Activated CD4-positive, CD25-positive, alpha-beta regulatory T cell (primary cell): Measurements from ENCODE around the gene MRPL14.

Experiments used
- DNase-seq, 4 experiments: peaks; one replicate each; lab custom pipeline; 2025; lab: John Stamatoyannopoulos, UW

MRPL14 gene

DNA sequence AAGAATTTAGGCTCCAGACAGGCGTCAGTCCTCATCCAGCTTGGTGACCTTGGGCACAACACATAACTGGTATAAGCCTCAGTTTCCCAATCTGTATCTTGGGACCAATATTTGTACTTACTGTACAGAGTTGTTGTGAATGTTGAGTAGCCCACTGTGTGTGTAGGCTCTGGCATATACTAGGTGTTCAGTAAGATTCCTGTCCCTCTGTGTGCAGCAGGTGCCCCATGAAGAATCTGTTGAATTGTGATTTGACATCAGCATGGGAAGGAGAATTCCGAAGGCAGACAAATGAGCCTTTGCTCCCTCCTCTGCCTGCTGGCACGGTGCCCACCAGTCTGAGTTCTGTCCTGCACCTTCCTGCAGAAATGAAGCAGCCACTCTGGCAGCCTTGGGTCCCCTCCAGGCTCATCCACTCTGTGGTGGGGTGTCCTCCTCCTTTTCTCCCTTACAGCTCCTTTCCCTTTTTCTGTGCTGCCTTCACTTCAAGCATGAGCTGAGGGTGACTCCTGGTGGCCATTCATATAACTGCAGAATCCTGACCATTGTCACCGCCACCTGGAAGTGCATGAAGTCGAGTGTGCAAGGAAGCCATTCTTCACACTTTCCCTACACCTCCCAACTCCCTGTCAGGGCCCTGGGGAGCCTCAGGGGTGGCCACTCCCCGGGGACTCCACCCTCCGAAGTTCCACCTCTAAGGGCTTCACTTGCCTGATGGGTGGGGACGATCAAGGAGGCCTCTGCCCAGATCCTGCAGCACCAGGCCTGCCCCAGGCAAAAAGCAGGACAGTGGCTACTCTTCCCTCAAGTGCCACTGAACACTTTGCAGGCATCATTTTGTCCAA is 48.2 kb downstream of the MRPL14 start:
- no peak for DNase-seq

DNA sequence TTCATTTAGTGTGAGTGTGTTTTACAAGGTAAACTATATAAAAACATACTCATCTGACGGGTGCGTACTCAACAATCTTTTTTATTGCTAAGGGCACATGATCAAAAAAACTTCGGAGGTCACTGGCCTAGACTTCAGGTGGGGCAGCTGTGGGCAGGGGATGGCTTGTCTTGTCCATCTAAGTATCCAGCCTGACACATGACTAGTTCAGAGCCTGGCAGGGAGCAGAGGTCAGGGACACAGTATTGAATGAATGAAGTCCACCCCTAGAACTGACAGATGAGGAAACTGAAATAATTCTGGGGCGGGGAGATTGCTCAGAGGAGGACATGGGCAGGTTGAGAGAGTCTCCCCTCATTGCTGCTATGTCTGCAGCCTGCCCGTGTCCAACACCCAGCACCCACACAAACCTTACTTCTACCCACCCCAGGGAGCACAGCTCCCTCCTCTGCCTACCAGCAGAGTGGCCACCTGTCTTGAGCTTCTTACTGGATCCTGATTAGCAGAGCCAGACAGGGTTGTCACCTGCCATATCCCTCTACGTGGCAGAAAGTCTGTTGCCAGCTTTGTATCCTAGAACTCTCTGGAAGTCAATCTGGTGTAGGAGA is 48.9 kb downstream of the MRPL14 start:
- no peak for DNase-seq

DNA sequence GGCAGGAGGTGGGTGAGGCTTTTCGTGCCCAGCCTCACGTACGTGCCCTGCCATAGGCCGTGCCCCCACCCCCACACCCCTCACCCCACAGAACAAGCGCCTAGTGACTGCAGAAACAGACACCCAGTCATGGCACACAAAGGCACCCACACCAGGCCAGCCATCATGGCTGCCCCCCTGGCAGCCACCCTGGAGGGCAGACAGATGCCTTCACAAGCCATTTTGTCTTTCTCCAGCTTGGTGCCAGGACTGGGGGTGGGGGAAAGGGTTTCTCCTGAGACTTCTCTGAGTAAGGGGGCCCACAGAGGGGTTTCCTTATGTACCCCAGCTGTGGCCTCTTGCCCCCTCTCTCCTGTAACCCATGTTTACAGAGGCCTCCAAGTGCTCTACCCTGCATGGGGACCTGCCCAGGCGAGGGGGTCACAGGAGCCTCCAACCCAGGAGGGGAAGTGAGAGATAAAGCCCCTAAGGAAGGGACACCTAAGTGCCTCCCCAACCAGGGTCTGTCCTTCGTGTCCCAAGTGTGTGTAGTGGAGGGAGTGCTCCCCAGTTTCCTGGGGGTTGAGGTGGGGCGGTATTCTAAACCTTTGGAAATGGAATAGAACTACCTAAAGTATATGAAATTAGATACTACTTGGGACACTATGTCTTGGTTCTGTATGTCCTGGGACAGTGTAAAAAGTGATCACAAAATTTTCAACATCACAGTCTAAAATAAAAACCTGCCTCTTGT is 49.9 kb downstream of the MRPL14 start:
- DNase-seq, result no peak

DNA sequence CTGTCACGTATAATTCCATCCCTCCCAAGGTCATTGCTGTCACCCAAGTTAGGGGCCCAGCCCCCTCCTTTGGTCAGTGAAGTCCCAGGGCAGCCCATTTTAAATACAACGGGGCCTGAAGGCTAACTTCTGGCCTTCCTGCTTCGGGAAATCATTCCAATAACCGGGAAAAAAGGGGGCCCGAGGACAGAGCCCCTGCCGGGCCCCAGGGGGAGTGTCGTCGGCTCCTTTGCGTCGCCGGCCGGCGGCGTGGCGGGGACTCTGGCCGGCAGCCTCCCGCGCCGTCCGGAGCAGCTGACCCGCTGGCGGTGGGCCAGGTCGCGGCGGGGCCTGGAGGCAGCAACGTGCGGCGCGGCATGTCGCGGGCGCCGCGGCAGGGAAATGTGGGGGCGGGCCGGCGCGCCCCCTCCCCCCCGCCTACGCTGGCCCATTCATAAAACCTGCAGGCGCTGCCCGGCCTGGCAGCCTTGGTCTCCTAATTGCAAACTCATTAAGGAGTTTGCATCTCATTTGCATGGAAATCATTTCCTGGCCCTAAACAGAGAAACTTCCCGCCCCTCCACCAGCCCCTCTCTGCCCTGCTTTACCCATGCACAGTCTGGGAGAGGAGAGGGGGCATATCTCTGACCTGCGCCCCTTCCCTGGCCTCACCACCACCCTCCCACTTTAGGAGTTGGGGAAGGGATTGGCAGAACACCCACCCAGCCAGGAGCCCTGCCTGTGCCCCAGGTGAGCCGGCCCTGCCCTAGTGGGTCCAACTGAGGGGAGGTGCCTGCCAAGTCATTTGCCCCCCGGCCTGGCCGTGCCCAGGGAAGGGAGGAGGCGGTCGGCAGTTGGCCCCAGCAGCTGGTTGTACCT is 50.7 kb downstream of the MRPL14 start:
- DNase-seq, result no peak

DNA sequence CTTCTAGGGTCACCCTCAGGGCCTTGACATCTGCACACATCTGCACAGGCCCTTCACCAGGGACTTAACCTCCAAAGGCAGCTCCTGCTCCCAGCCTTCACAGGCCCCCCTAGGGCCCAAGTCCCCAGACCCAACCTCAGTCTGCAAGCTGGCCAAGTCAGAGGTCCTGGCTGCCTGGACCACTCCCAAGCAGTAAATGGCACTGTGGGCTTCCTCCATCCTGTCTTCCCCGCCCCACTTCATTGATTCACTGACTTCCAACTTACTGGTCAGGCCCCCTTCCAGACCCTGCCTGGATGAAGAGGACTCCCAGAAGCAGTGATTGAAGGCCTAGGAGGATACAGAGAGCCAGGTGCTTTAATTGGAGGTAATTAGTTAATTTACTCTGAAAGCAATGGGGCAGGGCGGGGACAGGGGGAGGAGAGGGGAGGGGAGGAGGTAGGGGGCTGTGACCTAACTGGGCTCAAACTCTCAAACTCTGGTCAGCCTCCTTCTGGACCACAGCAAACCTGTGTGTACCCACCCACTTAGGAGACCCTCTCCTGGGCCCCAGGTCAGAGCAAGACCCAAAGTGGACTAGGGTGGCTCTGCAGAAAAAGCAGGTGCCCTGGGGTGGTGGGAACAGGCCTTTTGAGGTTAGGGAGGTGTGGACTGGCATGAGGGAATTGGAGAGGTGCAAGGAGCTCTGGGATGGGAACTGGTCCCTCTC is 51.5 kb downstream of the MRPL14 start:
- DNase-seq, result no peak

DNA sequence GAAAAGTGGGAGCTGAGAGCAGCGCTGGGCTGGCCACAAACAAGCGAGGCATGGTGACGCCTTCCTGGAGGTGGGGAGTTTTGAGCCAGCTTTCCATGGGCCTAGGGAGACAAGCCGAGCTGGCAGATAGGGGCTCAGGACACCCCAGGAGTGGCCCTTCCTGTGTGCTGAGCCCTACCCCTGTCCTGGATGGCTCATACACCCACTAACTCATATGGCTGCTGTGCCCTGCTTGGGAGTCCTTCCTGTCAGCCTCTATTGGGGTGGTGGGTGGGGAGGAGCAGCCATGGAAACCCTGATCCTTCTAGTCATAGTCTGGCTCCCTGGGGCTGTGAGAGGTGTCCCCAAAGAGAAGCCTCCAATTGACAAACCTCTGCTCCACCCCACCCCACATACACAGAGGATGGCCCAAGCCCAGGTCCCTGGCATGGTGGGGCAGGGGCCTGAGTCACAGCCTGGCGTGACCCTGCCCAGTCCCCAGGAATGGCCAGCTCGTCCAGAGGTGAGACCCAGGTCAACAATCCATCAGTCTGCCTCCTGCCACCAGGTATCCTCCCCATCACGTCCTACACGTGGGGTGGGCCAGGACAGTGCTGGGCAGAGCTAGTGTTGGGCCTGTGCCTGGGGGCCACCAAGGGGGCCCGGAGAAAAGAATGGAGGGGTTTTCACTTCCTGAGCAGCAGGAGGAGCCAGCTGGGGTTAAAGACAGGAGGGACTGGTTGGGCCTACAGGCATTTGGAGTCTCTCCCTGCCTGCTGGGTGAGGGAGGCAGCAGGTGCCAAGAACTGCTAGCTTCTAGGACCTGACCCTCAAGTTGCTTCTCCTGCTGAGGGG is 52.2 kb downstream of the MRPL14 start:
- DNase-seq, result no peak

DNA sequence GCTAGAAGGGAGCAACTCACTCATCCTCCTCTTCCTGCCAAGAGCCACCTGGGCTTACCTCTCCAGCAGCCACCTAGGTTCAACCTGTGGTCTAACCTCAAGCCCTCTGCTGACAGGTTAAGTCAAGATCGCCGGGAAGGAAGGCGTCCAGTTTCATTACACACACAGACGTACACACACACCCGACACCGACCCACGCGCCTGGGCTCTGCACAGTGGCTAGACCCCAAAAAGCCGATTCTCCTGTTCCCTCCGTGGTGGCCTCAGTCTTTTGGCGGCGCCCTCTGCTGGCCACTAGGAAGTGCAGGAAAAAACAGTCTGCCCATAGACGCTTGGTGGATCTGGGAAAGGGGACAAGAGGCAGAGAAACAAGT is 52.8 kb downstream of the MRPL14 start:
- DNase-seq, result no peak

DNA sequence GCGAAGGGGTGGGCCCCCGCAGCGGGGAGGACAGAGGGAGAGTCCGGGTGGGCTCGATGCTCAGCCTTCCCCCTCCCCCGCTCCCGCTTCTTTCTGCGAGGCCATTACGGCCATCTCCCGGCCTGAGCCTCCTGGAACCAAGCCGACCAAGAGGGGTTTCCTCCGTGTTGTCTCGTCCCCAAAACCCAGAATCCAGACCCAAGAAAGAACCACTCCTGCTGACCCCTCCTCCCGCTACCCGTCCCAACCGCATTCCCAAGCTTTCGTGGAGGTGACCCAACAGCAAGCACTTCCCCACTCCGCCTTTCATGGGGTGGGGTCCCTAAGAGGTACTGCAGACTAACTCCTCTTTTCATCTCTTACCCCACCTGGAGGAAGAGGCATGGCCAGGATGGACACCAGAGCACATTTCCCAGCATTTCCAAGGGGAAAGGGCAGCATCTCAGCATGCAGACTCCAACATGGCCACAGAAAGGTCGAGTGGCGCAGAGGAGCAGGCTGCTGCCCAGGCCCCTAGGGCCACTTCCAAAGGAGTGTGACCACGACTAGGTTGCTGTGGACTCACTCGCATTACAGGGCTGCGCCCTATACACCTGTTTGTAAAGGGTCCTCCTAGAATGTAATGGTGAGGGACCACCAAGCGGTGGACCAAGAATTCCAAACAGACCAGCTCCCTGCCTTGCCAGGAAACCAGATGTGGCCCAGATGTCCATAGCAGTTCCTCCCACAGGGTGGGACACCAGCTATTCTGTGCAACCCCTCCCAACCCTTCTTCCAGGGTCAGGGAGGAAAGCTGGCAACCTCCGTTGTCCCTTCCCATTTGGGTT is 53.4 kb downstream of the MRPL14 start:
- DNase-seq, result no peak

DNA sequence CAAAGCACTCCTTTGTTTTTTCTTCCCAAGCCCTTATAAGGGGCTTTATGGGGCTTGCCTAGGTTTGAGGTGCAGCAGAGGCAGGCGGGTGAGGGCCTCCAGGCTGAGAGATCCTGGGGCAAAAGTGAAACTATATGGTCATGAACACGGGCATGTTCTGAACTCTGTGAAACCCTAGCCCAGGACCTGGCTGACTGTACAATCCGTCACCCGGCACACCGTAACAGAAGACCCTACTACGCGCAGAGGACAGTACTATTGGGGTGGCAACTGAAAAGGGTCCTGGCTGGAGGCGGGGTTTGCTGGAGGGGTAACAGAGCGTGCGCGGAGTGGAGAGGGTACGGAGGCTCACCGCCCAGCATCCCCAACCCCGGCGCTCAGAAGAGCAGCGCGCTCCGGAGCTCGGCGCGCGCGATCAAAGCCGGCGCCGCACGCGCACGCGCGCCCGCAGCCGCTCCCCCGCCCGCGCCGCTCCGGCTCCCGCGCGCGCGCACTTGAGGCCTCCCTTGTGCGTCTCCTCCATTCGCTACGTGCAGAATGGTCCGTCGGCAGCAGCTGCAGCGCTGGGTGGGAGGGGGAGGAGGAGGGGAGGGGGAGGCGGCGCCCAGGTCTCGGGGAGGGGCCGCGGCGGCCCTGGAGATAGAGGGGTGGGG is 54.2 kb downstream of the MRPL14 start:
- no peak for DNase-seq

DNA sequence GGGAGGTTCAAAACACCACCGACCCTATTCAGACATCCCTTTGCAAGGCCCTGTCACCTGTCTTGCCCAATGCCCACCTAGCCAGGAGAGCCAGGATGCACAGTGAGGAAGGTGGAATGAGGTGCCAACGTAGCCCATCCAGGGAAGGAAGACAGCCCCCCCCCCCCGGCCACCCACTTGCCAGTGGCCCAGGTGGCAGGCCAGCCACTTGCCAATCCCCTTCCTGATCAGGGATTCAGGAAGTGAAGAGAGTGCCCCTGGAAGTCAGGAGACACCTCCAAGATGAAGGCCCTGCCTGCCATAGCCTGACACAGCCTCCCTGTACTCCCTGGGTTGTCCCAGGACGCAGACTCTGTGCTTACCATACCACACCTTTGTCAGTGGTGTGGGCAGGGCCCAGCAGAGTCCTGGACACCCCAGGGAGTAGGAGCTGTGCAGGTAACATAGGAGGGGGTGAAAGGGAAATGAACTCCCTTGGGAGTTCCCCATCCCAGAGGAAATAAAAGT is 54.7 kb downstream of the MRPL14 start:
- no peak for DNase-seq

DNA sequence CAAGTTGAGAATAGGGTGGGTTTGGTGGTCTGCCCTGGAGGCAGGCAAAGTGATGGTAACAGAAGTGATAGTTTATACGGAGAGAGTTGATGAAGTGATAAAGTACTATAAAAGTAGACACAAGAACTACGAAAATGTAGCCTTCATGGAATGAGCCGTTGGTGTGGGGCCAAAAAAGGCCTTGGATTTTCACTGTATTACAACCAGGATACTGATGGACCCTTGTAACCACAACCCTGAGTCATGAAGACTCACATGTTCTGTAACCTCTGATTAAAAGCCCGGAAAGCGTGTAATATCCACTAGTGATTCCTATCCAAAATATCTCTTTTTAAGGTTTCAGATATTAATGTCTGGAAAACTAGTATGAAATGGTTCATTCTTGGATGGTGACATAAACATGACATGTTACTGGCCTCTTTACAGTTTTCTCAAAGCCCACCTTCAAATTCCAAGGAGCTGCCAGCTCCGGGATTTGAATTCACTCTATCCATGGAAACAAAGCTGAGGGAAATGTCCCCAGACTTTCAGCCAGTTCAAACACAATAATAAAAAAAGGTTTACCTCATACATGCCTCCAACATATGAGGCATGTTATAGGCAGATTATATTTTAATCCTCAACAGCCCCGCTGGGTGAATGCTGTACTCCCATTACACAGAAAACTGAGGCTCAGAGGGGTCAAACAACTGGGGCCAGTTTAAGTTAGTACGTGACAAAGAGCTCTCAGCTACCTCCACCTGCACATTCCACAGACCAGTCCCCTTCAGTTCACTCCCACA is 55.4 kb downstream of the MRPL14 start:
- DNase-seq, result no peak

DNA sequence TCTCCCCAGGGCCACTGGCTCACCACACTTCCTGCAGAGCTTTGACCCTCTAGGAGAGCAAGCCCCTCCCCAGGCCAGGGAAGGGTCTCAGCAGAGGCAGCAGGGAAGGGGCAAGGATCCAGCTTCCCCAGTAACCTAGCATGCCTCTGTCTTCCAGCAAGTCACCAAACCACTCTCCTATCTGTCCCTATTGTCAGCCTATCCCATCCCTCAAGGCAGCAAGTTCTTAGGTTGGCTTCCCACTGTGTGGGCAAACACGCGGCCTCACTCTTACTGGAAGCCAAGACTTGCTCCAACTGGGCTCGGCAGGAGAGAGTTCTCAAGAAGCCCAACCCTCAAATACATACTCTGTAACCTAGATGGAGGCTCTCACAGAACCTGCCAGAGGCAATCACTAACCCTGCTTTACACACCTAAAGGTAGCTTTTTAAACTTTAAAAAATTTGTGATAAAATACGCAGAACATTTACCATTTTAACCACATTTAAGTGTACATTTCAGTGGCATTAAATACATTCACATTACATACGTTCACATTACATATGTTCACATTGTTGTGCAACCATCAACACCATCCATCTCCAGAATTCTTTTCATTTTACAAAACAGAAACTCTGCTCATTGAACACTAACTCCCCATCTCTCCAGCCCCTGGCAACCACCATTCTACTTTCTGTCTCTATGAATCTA is 58.5 kb downstream of the MRPL14 start:
- DNase-seq, result no peak

DNA sequence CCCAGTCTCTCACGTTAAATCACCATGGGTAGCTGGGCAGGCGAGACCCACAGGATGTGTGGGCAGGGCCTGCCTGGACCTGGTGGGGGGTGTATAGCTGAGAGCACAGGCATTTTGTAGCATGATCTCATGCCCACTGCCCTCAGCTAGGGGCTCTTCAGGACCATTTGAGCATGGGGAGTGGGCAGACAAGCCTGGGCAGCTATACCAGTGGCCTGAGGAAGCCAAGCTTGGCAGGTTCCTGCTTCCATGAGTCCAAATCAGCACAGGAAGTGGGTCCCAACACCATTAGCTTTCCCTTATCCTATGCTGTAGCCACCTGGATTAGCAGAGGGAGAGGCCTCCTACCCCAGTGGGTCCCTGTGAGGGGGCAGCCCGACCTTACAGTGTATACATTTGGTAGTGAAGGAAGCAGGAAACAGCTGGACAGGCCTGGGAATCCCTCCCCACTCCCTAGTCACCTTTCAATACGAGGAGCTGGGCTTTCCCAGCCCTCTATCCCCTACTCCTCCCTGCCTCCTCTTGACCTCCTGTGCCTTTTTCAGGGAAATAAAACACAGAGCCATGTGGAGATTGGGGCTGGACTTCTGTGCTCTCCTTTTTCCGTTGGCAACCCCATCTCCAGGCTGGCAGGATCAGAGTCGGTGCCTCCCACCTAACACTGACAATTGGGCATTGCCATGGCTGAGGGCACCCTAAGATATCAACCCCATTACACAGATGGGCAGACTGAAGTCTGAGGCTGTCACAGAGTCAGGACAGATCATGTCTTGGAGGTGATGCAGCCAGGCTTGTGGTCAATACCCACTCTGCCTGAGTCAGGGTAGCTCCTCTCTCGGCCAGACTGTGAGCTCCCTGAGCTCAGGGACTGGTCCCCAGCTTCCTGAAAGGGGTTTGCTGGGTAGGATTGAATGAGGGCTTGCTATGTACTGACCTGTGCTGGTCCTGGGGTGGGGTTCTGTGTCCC is 59.8 kb downstream of the MRPL14 start:
- no peak for DNase-seq

DNA sequence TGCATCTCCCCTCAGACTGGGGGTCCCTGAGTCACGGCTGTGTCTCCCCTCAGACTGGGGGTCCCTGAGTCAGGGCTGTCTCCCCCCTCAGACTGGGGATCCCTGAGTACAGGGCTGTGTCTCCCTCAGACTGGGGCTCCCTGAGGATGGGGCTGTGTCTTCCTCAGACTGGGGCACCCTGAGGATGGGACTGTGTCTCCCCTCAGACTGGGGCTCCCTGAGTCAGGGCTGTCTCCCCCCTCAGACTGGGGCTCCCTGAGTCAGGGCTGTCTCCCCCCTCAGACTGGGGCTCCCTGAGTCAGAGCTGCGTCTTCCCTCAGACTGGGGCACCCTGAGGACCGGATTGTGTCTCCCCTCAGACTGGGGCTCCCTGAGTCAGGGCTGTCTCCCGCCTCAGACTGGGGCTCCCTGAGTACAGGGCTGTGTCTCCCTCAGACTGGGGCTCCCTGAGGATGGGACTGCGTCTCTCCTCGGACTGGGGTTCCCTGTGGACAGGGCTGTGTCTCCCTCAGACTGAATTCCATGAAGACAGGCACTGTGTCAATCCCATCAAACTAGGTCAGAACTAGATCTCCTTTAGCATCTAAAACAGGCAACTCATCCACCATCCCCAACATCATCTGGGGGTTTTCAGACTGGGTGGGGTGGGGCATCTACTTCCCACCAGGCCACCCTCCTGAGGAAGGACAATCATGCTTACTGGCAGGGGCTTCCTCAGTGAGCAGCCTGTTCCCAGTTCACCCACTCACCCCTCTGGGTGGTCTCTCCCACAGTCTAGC is 60.7 kb downstream of the MRPL14 start:
- no peak for DNase-seq

DNA sequence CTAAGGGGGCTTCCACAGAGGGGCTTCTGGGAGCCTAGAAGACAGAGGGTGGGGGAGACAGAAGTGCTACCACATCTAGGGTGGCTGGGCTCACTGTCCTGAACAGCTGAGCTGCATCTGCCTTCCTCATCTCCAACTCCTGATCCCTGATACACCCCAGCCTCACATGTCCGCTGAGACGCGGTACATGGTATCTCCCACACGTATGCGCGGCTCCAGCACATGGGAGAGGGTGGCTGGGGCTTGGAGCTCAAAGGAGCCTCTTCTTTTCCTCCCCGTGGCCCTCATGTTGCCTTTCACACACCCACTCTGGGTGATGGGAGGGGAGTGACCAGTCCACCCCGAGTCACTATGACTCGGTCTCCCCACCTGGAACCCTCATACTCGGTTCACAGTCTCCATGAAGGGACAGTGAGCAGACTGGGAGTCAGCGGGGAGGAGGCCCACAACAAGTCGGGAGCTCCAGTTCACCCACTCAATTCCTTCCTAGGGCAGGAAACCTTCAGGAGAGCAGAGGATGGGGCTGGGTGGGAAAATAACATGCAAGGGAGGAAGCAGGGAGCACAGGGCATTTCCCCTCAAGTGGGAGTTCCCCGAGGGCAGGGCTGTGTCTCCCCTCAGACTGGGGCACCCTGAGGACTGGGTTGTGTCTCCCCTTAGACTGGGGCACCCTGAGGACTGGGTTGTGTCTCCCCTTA is 61.7 kb downstream of the MRPL14 start:
- DNase-seq, result no peak
